HCT116 (cell line): ENCODE results near the gene FGFR1OP2. TPM values are rescaled to one million over a fixed set of nuclear protein-coding genes. Genes with fewer than 3 reads are reported as not detected.

Source experiments
- ATAC-seq: fragments of 200-7000 bp; cut with Tn5 transposase; 2 replicates; pipeline ENCODE4 v1.9.1; 2020; ENCODE audit warnings: mild to moderate bottlenecking, moderate library complexity
- BruUV-seq: library from RNA; stranded (reverse); fragments of 400-500 nt; replicated peaks from 2 replicates; lab custom pipeline; 2021; lab: Mats Ljungman, UMichigan
- CTCF ChIA-PET: fragments of 300-600 bp; sonication (Branson Sonifier 250); formaldehyde crosslinking; loops from one replicate; lab custom pipeline; 2021; ENCODE audit warnings: antibody characterized with exemption; lab: Charles Lee
- POLR2A ChIA-PET: fragments of 300-600, 350-600 bp; sonication (Branson Sonifier 250); formaldehyde crosslinking; loops from one replicate; lab custom pipeline; 2021; ENCODE audit warnings: antibody characterized with exemption; lab: Charles Lee
- RAD21 ChIA-PET, 2 experiments: fragments of 300-600 bp; sonication (Branson Sonifier 250); formaldehyde crosslinking; loops; one replicate each; lab custom pipeline; 2023; ENCODE audit warnings: low total read pairs in 2 of 2; ENCODE audit not compliant: uncharacterized antibody in 2 of 2, unreplicated experiment in 2 of 2, low non-redundant PET in 1 of 2; lab: Charles Lee
- DNase-seq: peaks from one replicate; pipeline ENCODE4 v3.0.0-alpha.2; 2010; ENCODE audit warnings: low read depth, low spot score
- H2AFZ ChIP-seq: fragments of 200-600 bp; shearing (Covaris generic), sonication (generic); 2 replicates; pipeline ENCODE4 v1.6.1; 2017; ENCODE audit warnings: low read depth, mixed run types, mixed read lengths, antibody characterized with exemption, low read length; ENCODE audit not compliant: poor library complexity, severe bottlenecking
- H3K27ac ChIP-seq: 2 replicates; pipeline ENCODE4 v1.5.1; 2012; ENCODE audit warnings: low read depth, low read length
- H3K27me3 ChIP-seq: fragments of 200-600 bp; sonication (generic); 2 replicates; pipeline ENCODE4 v1.6.1; 2016; ENCODE audit warnings: mixed run types, low read length, mixed read lengths; ENCODE audit not compliant: insufficient read depth
- H3K36me3 ChIP-seq, 2 experiments: fragments of 200-500 bp in 1 of 2; fragments of 200-600 bp in 1 of 2; sonication (Bioruptor generic) in 1 of 2; sonication (generic) in 1 of 2; 2 replicates each; pipeline versions ENCODE4 v1.5.1 to v1.6.1; 2014 to 2016; ENCODE audit warnings: low read length in 2 of 2, inconsistent platforms in 1 of 2, mixed read lengths in 1 of 2, mixed run types in 1 of 2; ENCODE audit not compliant: insufficient read depth in 2 of 2, control insufficient read depth in 1 of 2
- H3K4me1 ChIP-seq, 2 experiments: fragments of 200-600 bp in 1 of 2; sonication (generic) in 1 of 2; 2 replicates each; pipeline versions ENCODE4 v1.5.1 to v1.6.1; 2012 to 2017; ENCODE audit warnings: low read length in 2 of 2, inconsistent platforms in 1 of 2, mild to moderate bottlenecking in 1 of 2, mixed read lengths in 1 of 2, mixed run types in 1 of 2, moderate library complexity in 1 of 2; ENCODE audit not compliant: insufficient read depth in 2 of 2, control insufficient read depth in 1 of 2
- H3K4me2 ChIP-seq: fragments of 200-600 bp; sonication (generic); 2 replicates; pipeline ENCODE4 v1.6.1; 2017; ENCODE audit warnings: mixed run types, low read length, mixed read lengths
- H3K4me3 ChIP-seq, 2 experiments: fragments of 200-600 bp in 1 of 2; sonication (generic) in 1 of 2; replicated peaks in 1 of 2; 2 replicates each; pipeline ENCODE4 v1.5.1; 2011 to 2016; ENCODE audit warnings: low read length in 2 of 2, control low read depth in 1 of 2, low read depth in 1 of 2, mild to moderate bottlenecking in 1 of 2, mixed read lengths in 1 of 2, mixed run types in 1 of 2
- H3K79me2 ChIP-seq: fragments of 200-600 bp; sonication (generic); 2 replicates; pipeline ENCODE4 v1.6.1; 2017; ENCODE audit warnings: mild to moderate bottlenecking, mixed run types, low read length, moderate library complexity, mixed read lengths; ENCODE audit not compliant: insufficient read depth
- H3K9ac ChIP-seq: fragments of 200-600 bp; sonication (generic); 2 replicates; pipeline ENCODE4 v1.6.1; 2016; ENCODE audit warnings: low read length, mixed read lengths
- H3K9me2 ChIP-seq: fragments of 200-600 bp; sonication (generic), shearing (Covaris generic); 2 replicates; pipeline ENCODE4 v1.6.1; 2017; ENCODE audit warnings: mixed run types, mild to moderate bottlenecking, moderate library complexity; ENCODE audit not compliant: insufficient read depth
- H3K9me3 ChIP-seq, 2 experiments: fragments of 200-500 bp in 1 of 2; fragments of 200-600 bp in 1 of 2; sonication (Bioruptor generic) in 1 of 2; sonication (generic) in 1 of 2; 2 replicates each; pipeline ENCODE4 v1.6.1; 2014 to 2017; ENCODE audit warnings: low read length in 2 of 2, mixed read lengths in 2 of 2, inconsistent platforms in 1 of 2, low read depth in 1 of 2, mild to moderate bottlenecking in 1 of 2, mixed run types in 1 of 2, moderate library complexity in 1 of 2; ENCODE audit not compliant: control insufficient read depth in 1 of 2, insufficient read depth in 1 of 2
- H4K20me1 ChIP-seq: fragments of 200-600 bp; sonication (generic), shearing (Covaris generic); 2 replicates; pipeline ENCODE4 v1.6.1; 2017; ENCODE audit warnings: mixed run types, mild to moderate bottlenecking, moderate library complexity; ENCODE audit not compliant: insufficient read depth
- CEBPB ChIP-seq: IDR thresholded peaks from 2 replicates; pipeline ENCODE4 v1.6.1; 2012; ENCODE audit warnings: low read depth
- EGR1 ChIP-seq: IDR thresholded peaks from 2 replicates; pipeline ENCODE4 v1.6.1; 2012; ENCODE audit warnings: low read depth
- ELF1 ChIP-seq: IDR thresholded peaks from 2 replicates; pipeline ENCODE4 v1.6.1; 2012; ENCODE audit warnings: low read depth, borderline replicate concordance
- EZH2 ChIP-seq: fragments of 200-600 bp; sonication (generic); IDR thresholded peaks from 2 replicates; pipeline ENCODE4 v1.6.1; 2017; ENCODE audit warnings: antibody characterized with exemption, mixed run types
- EZH2phosphoT487 ChIP-seq: fragments of 200-600 bp; IDR thresholded peaks from 2 replicates; pipeline ENCODE4 v1.6.1; 2018; ENCODE audit warnings: antibody characterized with exemption, borderline replicate concordance
- FOSL1 ChIP-seq: IDR thresholded peaks from 2 replicates; pipeline ENCODE4 v1.6.1; 2012; ENCODE audit warnings: low read depth
- POLR2A ChIP-seq: IDR thresholded peaks from 2 replicates; pipeline ENCODE4 v1.7.0; 2011; ENCODE audit warnings: borderline replicate concordance; ENCODE audit not compliant: insufficient read depth, insufficient read length; ENCODE audit errors: extremely low read depth
- POLR2AphosphoS5 ChIP-seq: IDR thresholded peaks from 2 replicates; pipeline ENCODE4 v1.6.1; 2011; ENCODE audit warnings: mild to moderate bottlenecking, low read depth, low read length, moderate library complexity
- SIN3A ChIP-seq: IDR thresholded peaks from 2 replicates; pipeline ENCODE4 v1.6.1; 2012; ENCODE audit warnings: low read depth
- SRF ChIP-seq: IDR thresholded peaks from 2 replicates; pipeline ENCODE4 v1.6.1; 2012; ENCODE audit warnings: low read depth
- TCF7L2 ChIP-seq: IDR thresholded peaks from 2 replicates; pipeline ENCODE4 v1.7.0; 2011; ENCODE audit warnings: borderline replicate concordance, inconsistent platforms; ENCODE audit not compliant: insufficient read depth, insufficient read length; ENCODE audit errors: extremely low read depth
- YY1 ChIP-seq: IDR thresholded peaks from 2 replicates; pipeline ENCODE4 v1.6.1; 2011; ENCODE audit warnings: low read length, low read depth, moderate library complexity, mild to moderate bottlenecking; ENCODE audit not compliant: insufficient replicate concordance; ENCODE audit errors: extremely low read depth
- ZFX ChIP-seq: fragments of 450-650 bp; IDR thresholded peaks from 2 replicates; pipeline ENCODE4 v1.6.1; 2017
- intact Hi-C: fragments of 100-400 bp; cut with micrococcal nuclease; formaldehyde crosslinking; loops from 2 replicates; pipeline ENCODE4 v1.10.0; 2022
- total RNA-seq: library from RNA; stranded (reverse); gene quantifications from one replicate; pipeline ENCODE4 v1.2.1, GENCODE V29; 2021; ENCODE audit not compliant: unreplicated experiment
- TF ChIP-seq, protein P1 (sequence below): IDR thresholded peaks from 2 replicates; pipeline ENCODE4 v1.6.1; 2012
- TF ChIP-seq, protein P2 (sequence below): IDR thresholded peaks from 2 replicates; pipeline ENCODE4 v1.6.1; 2012

The FGFR1OP2 gene
- total RNA-seq, 1 experiment from 2014 or later: 29.6 TPM

DNA sequence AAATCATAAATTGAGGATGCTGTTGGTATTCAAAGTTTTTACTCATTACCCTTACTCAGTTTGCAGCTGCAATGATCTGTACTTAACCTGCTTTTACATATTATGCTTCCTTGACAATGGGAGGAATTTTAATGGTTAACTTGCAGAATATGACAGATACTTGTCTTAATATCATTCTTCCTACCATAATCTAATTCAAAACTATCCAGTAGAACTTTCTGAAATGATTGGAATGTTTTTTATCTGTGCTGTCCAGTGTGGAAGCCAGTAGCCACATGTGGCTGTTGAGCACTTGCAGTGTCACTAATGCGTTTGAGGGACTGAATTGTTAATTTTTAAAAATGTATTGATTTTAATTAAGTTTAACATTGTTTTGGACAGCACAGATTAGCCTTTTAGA lies 23.5 kb downstream of the FGFR1OP2 start:
- Histone ChIP-seq H3K79me2 (no peaks in the 10 kb centered on the region), H3K4me3 (no peak overlapping the region), H2AFZ (no peak overlapping the region), H3K4me1 (no peaks in the 10 kb centered on the region), H3K9me2 (no peaks in the 10 kb centered on the region), H3K36me3 (peaks cover 16 to 28% of the 10 kb centered on the region in 2 experiments), H3K9ac (no peak overlapping the region), H3K9me3 (no peaks in the 10 kb centered on the region), H3K4me2 (no peak overlapping the region), H3K27me3 (no peaks in the 10 kb centered on the region), H4K20me1 (no peaks in the 10 kb centered on the region; the same call in 1 of the 2 replicates), H3K27ac (no peak overlapping the region)
- BruUV-seq: no TSS peak
- POLR2A ChIA-PET: no interaction called here
- CTCF ChIA-PET: no interaction called here
- DNase-seq (no peak), ATAC-seq (no peak)
- no peak for TF ChIP-seq EGR1
- no peak for TF ChIP-seq CEBPB
- no peak for TF ChIP-seq POLR2AphosphoS5
- TF ChIP-seq, protein P1, sequence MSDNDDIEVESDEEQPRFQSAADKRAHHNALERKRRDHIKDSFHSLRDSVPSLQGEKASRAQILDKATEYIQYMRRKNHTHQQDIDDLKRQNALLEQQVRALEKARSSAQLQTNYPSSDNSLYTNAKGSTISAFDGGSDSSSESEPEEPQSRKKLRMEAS: no peak
- no peak for TF ChIP-seq TCF7L2
- TF ChIP-seq YY1: no peak
- no peak for TF ChIP-seq SIN3A
- TF ChIP-seq, protein P2, sequence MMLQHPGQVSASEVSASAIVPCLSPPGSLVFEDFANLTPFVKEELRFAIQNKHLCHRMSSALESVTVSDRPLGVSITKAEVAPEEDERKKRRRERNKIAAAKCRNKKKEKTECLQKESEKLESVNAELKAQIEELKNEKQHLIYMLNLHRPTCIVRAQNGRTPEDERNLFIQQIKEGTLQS: no peak
- TF ChIP-seq SRF: no peak
- TF ChIP-seq EZH2phosphoT487: no peak
- TF ChIP-seq EZH2: no peak
- no peak for TF ChIP-seq POLR2A
- no peak for TF ChIP-seq ELF1
- no peak for TF ChIP-seq FOSL1
- no peak for TF ChIP-seq ZFX
- RAD21 ChIA-PET: no interaction called here
- intact Hi-C loops: no loop called here
